B cell (primary cell): ENCODE data around the gene PSMA1. TPM values are rescaled to one million over a fixed set of nuclear protein-coding genes. Genes with fewer than 3 reads are reported as not detected.

ENCODE experiments used
- ATAC-seq: fragments of 200-7000 bp; cut with Tn5 transposase; one replicate; pipeline ENCODE4 v1.10.0; 2021; ENCODE audit warnings: low read depth, mild to moderate bottlenecking, moderate number of reproducible peaks, moderate library complexity
- CTCF ChIA-PET: fragments of 350-600 bp; sonication (Branson Sonifier 250); formaldehyde crosslinking; loops from one replicate; lab custom pipeline; 2021; ENCODE audit warnings: antibody characterized with exemption, inconsistent platforms; lab: Charles Lee
- POLR2A ChIA-PET: fragments of 350-600 bp; sonication (Branson Sonifier 250); formaldehyde crosslinking; loops from one replicate; lab custom pipeline; 2021; ENCODE audit warnings: antibody characterized with exemption; lab: Charles Lee
- DNase-seq: peaks from one replicate; pipeline ENCODE4 v3.0.0; 2013
- H2AFZ ChIP-seq: 2 replicates; pipeline ENCODE4 v1.6.1; 2012; ENCODE audit warnings: mild to moderate bottlenecking, low read depth, low read length; ENCODE audit not compliant: insufficient read depth, poor library complexity, severe bottlenecking
- H3K27ac ChIP-seq, 2 donors: 1 replicate in 1 of 2; 2 replicates in 1 of 2; pipeline ENCODE4 v1.5.1; 2012 to 2013; ENCODE audit warnings: low read length in 2 of 2, mild to moderate bottlenecking in 2 of 2, moderate library complexity in 1 of 2
- H3K27me3 ChIP-seq, 4 experiments: fragments of 200-600 bp in 1 of 4; sonication (generic) in 1 of 4; replicated peaks in 1 of 4; 1 replicate in 2 of 4; 2 replicates in 2 of 4; pipeline versions ENCODE4 v1.6.1 to v1.7.0; 2013 to 2016; ENCODE audit warnings: low read length in 3 of 4, mild to moderate bottlenecking in 2 of 4, mixed read lengths in 1 of 4, moderate library complexity in 1 of 4; ENCODE audit not compliant: insufficient read depth in 4 of 4, control insufficient read depth in 3 of 4; ENCODE audit errors: control extremely low read depth in 1 of 4
- H3K36me3 ChIP-seq, 2 experiments: replicated peaks in 1 of 2; 1 replicate in 1 of 2; 2 replicates in 1 of 2; pipeline versions ENCODE4 v1.6.1 to v1.7.1; 2013; ENCODE audit warnings: low read length in 1 of 2; ENCODE audit not compliant: insufficient read depth in 2 of 2, control insufficient read depth in 1 of 2; ENCODE audit errors: control extremely low read depth in 1 of 2, extremely low read depth in 1 of 2
- H3K4me1 ChIP-seq, 2 donors: fragments of 200-600 bp in 1 of 2; sonication (generic) in 1 of 2; 1 replicate in 1 of 2; 2 replicates in 1 of 2; pipeline versions ENCODE4 v1.5.1 to v1.6.1; 2013 to 2017; ENCODE audit warnings: low read length in 2 of 2; ENCODE audit not compliant: control insufficient read depth in 2 of 2, insufficient read depth in 2 of 2
- H3K4me2 ChIP-seq: replicated peaks from 2 replicates; pipeline ENCODE3; 2012; ENCODE audit warnings: mild to moderate bottlenecking, low read depth, low read length; ENCODE audit not compliant: poor library complexity, severe bottlenecking
- H3K4me3 ChIP-seq, 5 experiments: fragments of 200-600 bp in 1 of 5; sonication (generic) in 1 of 5; 1 replicate in 3 of 5; 2 replicates in 2 of 5; pipeline versions ENCODE4 v1.5.1 to v1.7.0; 2011 to 2016; ENCODE audit warnings: low read length in 4 of 5, mild to moderate bottlenecking in 4 of 5, low read depth in 2 of 5, control low read depth in 1 of 5, moderate library complexity in 1 of 5; ENCODE audit not compliant: insufficient read depth in 1 of 5; ENCODE audit errors: control extremely low read depth in 1 of 5, extremely low read depth in 1 of 5
- H3K79me2 ChIP-seq: fragments of 200-600 bp; sonication (generic); one replicate; pipeline ENCODE4 v1.6.0; 2016; ENCODE audit warnings: low read length; ENCODE audit not compliant: control insufficient read depth, insufficient read depth
- H3K9ac ChIP-seq: fragments of 200-600 bp; sonication (generic); 2 replicates; pipeline ENCODE4 v1.6.1; 2017; ENCODE audit warnings: mild to moderate bottlenecking, low read length, moderate library complexity
- H3K9me3 ChIP-seq, 3 donors: one replicate each; pipeline versions ENCODE4 v1.6.1 to v1.7.1; 2013; ENCODE audit warnings: low read length in 2 of 3; ENCODE audit not compliant: control insufficient read depth in 2 of 3, insufficient read depth in 1 of 3; ENCODE audit errors: control extremely low read depth in 1 of 3
- H4K20me1 ChIP-seq: 2 replicates; pipeline ENCODE4 v1.6.0; 2012; ENCODE audit warnings: mild to moderate bottlenecking, low read length; ENCODE audit not compliant: insufficient read depth, control insufficient read depth, poor library complexity, severe bottlenecking
- H3K27ac Mint-ChIP-seq: one replicate; pipeline ENCODE4 v1.8.0; 2021; ENCODE audit warnings: mixed read lengths
- H3K27me3 Mint-ChIP-seq: one replicate; pipeline ENCODE4 v1.8.0; 2021; ENCODE audit warnings: mixed read lengths
- H3K4me1 Mint-ChIP-seq: one replicate; pipeline ENCODE4 v1.8.0; 2021; ENCODE audit warnings: mixed read lengths
- H3K4me3 Mint-ChIP-seq: one replicate; pipeline ENCODE4 v1.8.0; 2021; ENCODE audit warnings: mixed read lengths
- H3K9me3 Mint-ChIP-seq: one replicate; pipeline ENCODE4 v1.8.0; 2022; ENCODE audit warnings: mixed read lengths; ENCODE audit not compliant: insufficient read depth
- EZH2 ChIP-seq: IDR thresholded peaks from 2 replicates; pipeline ENCODE4 v1.6.1; 2012; ENCODE audit warnings: borderline replicate concordance, low read depth, mild to moderate bottlenecking, moderate library complexity, low read length; ENCODE audit not compliant: insufficient read depth, poor library complexity, severe bottlenecking
- WGBS: methylation state at CpG from one replicate; pipeline ENCODE4 v1.1.5; 2013; ENCODE audit warnings: missing lambda C conversion rate; ENCODE audit not compliant: insufficient coverage; 5-methylcytosine and 5-hydroxymethylcytosine counted together
- intact Hi-C: fragments of 100-400 bp; cut with micrococcal nuclease; formaldehyde crosslinking; loops from one replicate; pipeline ENCODE4 v1.10.0; 2022
- polyA plus RNA-seq: library from polyadenylated mRNA; depleted of rRNA; stranded (reverse); fragments of >200 nt; gene quantifications from 2 replicates; pipeline ENCODE4 v1.2.3, GENCODE V29; 2012
- total RNA-seq, 2 donors: library from RNA; stranded (reverse); fragments of 120-200 nt in 1 of 2; gene quantifications; 1 replicate in 1 of 2; 2 replicates in 1 of 2; pipeline versions ENCODE4 v1.2.3 to v1.2.4, GENCODE V29; 2013 to 2022
- TF ChIP-seq, protein P1 (sequence below): fragments of 200-600 bp; IDR thresholded peaks from one replicate; pipeline ENCODE4 v1.8.0; 2022; ENCODE audit warnings: antibody characterized with exemption, mild to moderate bottlenecking

PSMA1 gene
- total and polyA plus RNA-seq, 2 donors (not counting 1 experiment from before 2014, with no cell fraction given) = 91.4 to 123 TPM

DNA sequence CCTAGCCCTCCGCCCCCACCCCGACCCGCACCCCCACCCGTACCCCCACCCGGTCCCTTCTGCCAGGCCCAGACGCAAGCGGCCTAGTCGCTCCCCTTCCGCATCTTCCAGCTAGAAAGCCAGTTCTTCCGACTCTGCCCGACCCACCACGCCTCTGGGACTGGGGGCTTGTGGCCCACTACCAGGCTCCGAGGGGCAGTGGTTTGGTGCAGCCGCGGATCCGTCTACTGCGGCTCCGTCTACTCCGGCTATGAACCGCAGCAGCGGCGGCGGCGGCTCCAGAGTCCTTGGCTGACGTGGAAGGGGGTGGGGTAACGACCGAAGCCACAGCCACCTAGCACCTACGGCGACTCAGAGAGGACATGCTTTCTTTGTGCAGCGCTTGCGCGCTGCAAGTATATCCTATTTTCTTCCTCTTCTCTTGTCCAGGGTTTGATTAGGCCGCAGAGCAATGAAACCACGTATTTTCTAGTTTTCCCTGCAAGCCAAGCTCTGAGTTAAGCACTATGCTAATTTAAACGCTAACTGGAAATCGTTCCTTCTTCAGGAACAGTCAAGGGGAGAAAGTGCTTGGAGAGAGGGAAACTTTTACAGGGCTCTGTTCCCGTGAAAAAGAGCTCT lies 20.5 kb downstream of the PSMA1 start, which contains the start of gene COPB1:
Gene COPB1 (minus strand): TSS at position 252 of the 621 bp plus-strand sequence. CDS start 883 bp downstream, outside the sequence.
- H3K9me3 ChIP-seq = no peaks in the 10 kb centered on the region
- peaks cover 16% of the 10 kb centered on the region for H4K20me1 ChIP-seq
- H3K4me3 ChIP-seq = peak within 1 kb of the TSS; percentile 75 to 91 (median 86)
- no peaks in the 10 kb centered on the region for H3K27me3 ChIP-seq
- H3K4me1 Mint-ChIP-seq = peaks cover 36% of the 10 kb centered on the region
- H3K27ac ChIP-seq = peak within 1 kb of the TSS; percentile 76 to 85
- CTCF ChIA-PET = interaction anchor here (0.5 to 7.3 kb wide), 8 partner anchors 21 to 578 kb away, joined by 3 to 58 read pairs (median 5); partner anchors contain the start of genes CYP2R1 and PSMA1
- H3K9ac ChIP-seq = peak within 1 kb of the TSS; percentile 82
- H2AFZ ChIP-seq = peak within 1 kb of the TSS; percentile 80
- no peaks in the 10 kb centered on the region for H3K9me3 Mint-ChIP-seq
- H3K27me3 Mint-ChIP-seq = no peaks in the 10 kb centered on the region
- under 1% methylated on average over 27 of the region's 37 CpGs for WGBS
- H3K79me2 ChIP-seq = peaks cover 43% of the 10 kb centered on the region
- H3K4me3 Mint-ChIP-seq = peak within 1 kb of the TSS; percentile 97
- DNase-seq (peak; percentile 95), ATAC-seq (peak; percentile 96)
- TF ChIP-seq, protein P1, sequence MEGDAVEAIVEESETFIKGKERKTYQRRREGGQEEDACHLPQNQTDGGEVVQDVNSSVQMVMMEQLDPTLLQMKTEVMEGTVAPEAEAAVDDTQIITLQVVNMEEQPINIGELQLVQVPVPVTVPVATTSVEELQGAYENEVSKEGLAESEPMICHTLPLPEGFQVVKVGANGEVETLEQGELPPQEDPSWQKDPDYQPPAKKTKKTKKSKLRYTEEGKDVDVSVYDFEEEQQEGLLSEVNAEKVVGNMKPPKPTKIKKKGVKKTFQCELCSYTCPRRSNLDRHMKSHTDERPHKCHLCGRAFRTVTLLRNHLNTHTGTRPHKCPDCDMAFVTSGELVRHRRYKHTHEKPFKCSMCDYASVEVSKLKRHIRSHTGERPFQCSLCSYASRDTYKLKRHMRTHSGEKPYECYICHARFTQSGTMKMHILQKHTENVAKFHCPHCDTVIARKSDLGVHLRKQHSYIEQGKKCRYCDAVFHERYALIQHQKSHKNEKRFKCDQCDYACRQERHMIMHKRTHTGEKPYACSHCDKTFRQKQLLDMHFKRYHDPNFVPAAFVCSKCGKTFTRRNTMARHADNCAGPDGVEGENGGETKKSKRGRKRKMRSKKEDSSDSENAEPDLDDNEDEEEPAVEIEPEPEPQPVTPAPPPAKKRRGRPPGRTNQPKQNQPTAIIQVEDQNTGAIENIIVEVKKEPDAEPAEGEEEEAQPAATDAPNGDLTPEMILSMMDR = no peak
- no peak for TF ChIP-seq EZH2
- H3K36me3 ChIP-seq = peaks cover 5 to 33% of the 10 kb centered on the region in 2 experiments
- POLR2A ChIA-PET = interaction anchor here (0.6 to 1.8 kb wide), 6 partner anchors 11 to 392 kb away, joined by 3 to 9 read pairs (median 4); partner anchors contain the start of genes CYP2R1 and PSMA1
- peaks cover 6 to 10% of the 10 kb centered on the region in 2 donors for H3K4me1 ChIP-seq
- peak within 1 kb of the TSS; percentile 94 for H3K27ac Mint-ChIP-seq
- intact Hi-C loops = loop anchor here (1.0 to 5.0 kb wide), 6 partner anchors 21 to 406 kb away; partner anchors contain the start of genes PSMA1 and RRAS2
- peak within 1 kb of the TSS; percentile 96 for H3K4me2 ChIP-seq
